NCI-H2107 (cell line): Measurements from ENCODE around the gene TXNRD1.
"Not testable (repeated sequence)": the region's sequence is repeated elsewhere in the genome, so short reads cannot be mapped to it uniquely, and the experiment has no call there.

Source experiments
- DNase-seq: peaks from one replicate; lab custom pipeline; 2025; lab: John Stamatoyannopoulos, UW

Gene TXNRD1

DNA sequence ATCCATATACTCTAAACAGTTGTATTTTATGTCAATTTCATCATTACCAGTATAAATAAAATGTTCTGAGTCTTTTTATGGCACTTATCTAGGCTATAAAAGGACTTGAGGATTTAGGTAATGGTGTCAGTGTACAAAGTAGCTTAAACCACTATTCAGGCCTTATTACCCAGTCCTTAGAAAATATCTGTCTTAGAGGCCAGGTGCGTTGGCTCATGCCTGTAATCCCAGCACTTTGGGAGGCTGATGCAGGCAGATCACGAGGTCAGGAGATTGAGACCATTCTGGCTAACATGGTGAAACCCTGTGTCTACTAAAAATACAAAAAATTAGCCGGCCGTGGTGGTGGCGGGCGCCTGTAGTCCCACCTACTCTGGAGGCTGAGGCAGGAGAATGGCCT lies 112.7 kb downstream of the TXNRD1 start:
- not testable (repeated sequence) for DNase-seq

- no peak for DNase-seq
Observed at GRCh38 chr12:104328790-104329189, 113.2 kb downstream of the TXNRD1 start.

GRCh38 chr12:104329707-104330532 lies 114.3 kb downstream of the TXNRD1 start:
- no peak for DNase-seq

DNA sequence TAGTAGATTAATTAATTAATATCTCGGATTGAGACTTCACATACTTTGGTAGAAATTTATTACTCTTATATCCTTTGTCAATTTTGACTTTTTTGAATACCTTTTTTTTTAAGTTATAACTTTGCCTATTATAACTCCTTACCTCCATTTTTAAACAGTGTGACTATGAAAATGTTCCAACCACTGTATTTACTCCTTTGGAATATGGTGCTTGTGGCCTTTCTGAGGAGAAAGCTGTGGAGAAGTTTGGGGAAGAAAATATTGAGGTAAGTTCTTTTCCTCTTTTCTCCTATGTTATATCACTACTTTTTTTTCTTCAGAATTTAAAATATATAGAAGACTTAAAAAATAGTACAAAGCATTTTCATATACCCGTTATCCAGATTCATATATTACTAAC lies 115.8 kb downstream of the TXNRD1 start:
- DNase-seq, result no peak

DNA sequence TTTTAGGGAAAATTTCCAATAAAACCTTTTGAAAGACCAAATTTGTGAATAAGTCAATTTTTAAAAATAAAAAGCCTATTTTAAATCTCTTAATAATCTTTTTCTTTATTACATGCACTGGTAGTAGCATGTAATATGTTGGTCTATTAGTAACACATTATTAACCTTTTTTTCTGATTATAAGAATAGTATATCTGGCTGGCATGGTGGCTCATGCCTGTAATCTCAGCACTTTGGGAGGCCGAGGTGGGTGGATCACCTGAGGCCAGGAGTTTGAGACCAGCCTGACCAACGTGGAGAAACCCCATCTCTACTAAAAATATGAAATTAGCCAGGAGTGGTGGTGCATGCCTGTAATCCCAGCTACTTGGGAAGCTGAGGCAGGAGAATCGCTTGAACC lies 116.7 kb downstream of the TXNRD1 start:
- DNase-seq, result not testable (repeated sequence)

DNA sequence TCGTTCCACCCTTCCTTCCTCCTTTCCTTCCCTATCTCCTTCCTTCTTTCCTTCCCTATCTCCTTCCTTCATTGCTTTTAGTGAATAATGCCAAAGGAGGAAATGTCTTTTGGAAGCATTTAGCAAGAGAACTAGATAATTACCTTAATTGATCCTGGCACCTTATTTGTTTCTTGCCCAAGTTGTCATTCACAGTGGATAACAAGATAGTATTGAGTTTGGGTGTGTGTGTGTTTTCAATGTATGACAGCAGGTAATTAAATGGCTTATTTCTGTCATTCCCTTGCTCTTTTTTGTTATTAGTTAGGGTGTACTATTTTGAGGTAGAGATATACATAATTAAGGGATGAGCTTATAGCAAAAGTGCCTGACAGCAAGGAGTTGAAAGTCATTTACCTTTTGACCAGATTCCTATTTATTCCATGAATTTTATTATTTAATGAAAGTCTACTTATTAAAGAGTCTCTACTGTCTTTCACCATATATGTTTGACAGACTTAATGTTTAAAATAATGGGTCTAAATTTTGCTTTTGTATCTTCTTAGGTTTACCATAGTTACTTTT lies 118.2 kb downstream of the TXNRD1 start:
- DNase-seq, result no peak

DNA sequence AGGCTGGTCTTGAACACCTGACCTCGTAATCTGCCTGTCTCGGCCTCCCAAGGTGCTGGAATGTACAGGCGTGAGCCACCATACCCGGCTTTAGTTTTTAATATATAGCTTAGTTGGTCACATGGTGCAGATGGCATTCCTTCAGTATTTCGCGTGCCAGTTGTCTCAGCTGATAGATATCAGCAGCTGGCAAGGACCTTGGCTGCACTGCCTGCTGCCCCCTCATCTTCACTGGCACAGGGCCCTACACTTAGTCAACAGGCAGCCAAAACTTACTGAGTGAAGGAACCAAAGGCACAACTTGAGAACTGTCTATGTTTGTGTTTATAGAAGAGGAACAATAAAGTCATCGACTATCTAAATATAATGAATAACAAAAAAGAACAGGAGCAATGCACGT lies 119.0 kb downstream of the TXNRD1 start:
- DNase-seq, result no peak

DNA sequence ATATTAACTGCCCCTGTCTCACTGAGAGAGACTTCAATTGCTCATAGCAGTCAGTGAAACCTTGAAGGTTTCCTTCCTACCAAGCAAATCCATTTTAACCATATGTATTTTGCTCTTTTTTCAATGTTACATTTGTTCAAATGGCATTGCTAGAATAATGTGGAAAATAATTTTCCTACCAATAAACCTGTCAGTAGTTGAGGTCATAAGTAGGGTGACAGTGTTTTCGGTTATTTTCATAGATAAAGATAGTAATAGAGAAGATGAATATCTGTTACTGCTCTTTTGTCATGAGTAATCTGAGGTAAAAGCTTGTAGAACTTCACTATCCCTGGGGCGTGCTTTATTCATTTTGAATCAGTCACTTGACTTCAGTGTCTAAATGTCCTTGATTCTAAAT lies 120.5 kb downstream of the TXNRD1 start:
- DNase-seq, result no peak

GRCh38 chr12:104337030-104337558 lies 121.5 kb downstream of the TXNRD1 start:
- DNase-seq, result no peak

GRCh38 chr12:104339663-104340062 lies 124.1 kb downstream of the TXNRD1 start:
- no peak for DNase-seq

DNA sequence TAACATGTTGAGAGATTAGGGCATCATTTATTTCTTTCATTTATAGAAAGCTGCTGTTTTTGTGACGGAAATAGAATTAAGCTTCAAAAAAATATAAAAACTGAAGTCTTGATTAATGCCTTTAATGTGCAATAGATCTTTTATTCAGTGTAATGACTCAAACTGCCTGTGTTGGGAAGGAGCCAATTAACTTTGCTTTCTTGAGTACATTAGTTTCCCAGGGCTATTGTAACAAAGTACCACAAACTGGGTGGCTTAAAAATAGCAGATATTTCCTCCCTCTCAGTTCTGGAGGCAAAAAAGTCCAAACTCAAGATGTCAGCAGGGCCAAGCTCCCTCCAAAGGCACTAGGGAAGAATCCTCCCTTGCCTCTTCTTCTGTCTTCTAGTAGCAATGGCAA lies 124.6 kb downstream of the TXNRD1 start:
- no peak for DNase-seq

DNA sequence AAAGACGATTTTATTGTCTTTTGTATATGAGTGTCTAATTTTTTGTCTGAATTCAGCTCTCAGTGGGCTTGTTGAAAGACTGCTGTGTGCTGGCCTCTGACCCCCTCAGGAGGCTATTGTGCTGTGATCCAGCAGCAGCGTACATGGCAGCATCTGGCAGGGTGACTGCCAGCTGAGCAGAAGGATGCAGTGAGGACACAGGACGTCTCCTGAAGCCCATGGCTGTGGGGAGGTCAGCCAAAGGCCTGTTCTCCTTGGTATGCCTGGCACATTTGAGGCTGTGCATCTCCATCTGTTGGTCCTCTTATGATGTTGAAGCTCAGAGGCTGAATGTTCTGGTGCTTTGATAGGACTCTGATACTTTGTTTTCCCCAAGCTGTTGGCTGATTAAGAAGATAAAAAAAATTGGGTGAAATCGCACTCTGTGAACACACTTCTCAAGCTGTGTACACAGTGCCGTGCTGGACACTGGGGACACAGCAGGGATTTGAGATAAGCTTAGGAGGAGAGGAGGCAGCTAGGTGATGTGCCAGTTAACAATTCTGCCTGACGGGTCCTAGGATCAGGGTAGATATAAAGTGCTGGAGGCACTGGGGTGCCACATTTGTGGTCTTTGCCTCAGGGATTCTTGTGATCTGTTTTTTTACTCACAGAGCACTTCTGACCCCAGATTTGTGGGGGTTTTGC lies 125.5 kb downstream of the TXNRD1 start:
- DNase-seq, result no peak

GRCh38 chr12:104342147-104342546 lies 126.6 kb downstream of the TXNRD1 start:
- DNase-seq, result no peak

- no peak for DNase-seq
Observed at GRCh38 chr12:104342635-104343249, 127.2 kb downstream of the TXNRD1 start.

- no peak for DNase-seq
Observed at GRCh38 chr12:104344682-104345081, 129.1 kb downstream of the TXNRD1 start.

GRCh38 chr12:104345234-104346066 lies 129.9 kb downstream of the TXNRD1 start:
- DNase-seq, result no peak

GRCh38 chr12:104347374-104348075 lies 131.9 kb downstream of the TXNRD1 start:
- no peak for DNase-seq

- DNase-seq, result no peak
Observed at GRCh38 chr12:104348283-104348993, 132.9 kb downstream of the TXNRD1 start.

GRCh38 chr12:104348994-104349494 lies 133.5 kb downstream of the TXNRD1 start:
- no peak for DNase-seq
